Measurements from ENCODE around the gene PRKD1.

The PRKD1 gene

GRCh38 chr14:29580763-29581162 lies 346.9 kb downstream of the PRKD1 start:
- no peak for DNase-seq

GRCh38 chr14:29579838-29580237 lies 347.8 kb downstream of the PRKD1 start:
- DNase-seq: no peak

GRCh38 chr14:29576927-29577326 lies 350.7 kb downstream of the PRKD1 start:
- DNase-seq: no peak

GRCh38 chr14:29569194-29569593 lies 358.5 kb downstream of the PRKD1 start:
- DNase-seq: no peak

GRCh38 chr14:29566194-29566593 lies 361.5 kb downstream of the PRKD1 start:
- no peak for DNase-seq

GRCh38 chr14:29558516-29558915 lies 369.1 kb downstream of the PRKD1 start:
- no peak for DNase-seq

- no peak for DNase-seq
Measured at GRCh38 chr14:29554335-29554734, 373.3 kb downstream of the PRKD1 start.

GRCh38 chr14:29553427-29553826 lies 374.2 kb downstream of the PRKD1 start:
- DNase-seq: no peak

- no peak for DNase-seq
Measured at GRCh38 chr14:29548948-29549370, 378.7 kb downstream of the PRKD1 start.

GRCh38 chr14:29545714-29546113 lies 381.9 kb downstream of the PRKD1 start:
- no peak for DNase-seq

GRCh38 chr14:29536886-29537511 lies 390.6 kb downstream of the PRKD1 start:
- no peak for DNase-seq

GRCh38 chr14:29529418-29529817 lies 398.2 kb downstream of the PRKD1 start:
- DNase-seq: no peak

GRCh38 chr14:29528889-29529288 lies 398.8 kb downstream of the PRKD1 start:
- no peak for DNase-seq

GRCh38 chr14:29527286-29527685 lies 400.4 kb downstream of the PRKD1 start:
- DNase-seq: no peak

All from stimulated activated CD4-positive, alpha-beta T cell treated with anti-CD3 and anti-CD28 coated beads, Interleukin-4, amount 100 ng/mL, for 24 hours (primary cell).